ENCODE results near the gene SLC6A7.

DNA sequence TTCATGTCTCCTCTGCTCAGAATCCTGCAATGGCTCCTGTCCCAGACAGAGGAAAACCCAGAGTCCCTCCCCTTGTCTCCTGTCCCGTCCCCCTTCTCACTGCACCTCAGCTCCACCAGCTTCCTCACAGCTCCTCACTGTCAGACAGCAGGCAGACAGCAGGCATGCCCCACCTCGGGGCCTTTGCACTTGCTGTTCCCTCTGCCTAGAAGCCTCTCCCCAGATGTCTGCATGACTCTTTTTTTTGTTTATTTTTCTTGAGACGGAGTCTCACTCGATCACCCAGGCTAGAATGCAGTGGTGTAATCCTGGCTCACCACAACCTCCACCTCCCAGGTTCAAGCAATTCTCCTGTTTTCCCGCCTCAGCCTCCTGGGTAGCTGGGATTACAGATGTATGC is 8.8 kb upstream of the SLC6A7 start:
- TF ChIP-seq, protein P1, sequence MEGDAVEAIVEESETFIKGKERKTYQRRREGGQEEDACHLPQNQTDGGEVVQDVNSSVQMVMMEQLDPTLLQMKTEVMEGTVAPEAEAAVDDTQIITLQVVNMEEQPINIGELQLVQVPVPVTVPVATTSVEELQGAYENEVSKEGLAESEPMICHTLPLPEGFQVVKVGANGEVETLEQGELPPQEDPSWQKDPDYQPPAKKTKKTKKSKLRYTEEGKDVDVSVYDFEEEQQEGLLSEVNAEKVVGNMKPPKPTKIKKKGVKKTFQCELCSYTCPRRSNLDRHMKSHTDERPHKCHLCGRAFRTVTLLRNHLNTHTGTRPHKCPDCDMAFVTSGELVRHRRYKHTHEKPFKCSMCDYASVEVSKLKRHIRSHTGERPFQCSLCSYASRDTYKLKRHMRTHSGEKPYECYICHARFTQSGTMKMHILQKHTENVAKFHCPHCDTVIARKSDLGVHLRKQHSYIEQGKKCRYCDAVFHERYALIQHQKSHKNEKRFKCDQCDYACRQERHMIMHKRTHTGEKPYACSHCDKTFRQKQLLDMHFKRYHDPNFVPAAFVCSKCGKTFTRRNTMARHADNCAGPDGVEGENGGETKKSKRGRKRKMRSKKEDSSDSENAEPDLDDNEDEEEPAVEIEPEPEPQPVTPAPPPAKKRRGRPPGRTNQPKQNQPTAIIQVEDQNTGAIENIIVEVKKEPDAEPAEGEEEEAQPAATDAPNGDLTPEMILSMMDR (IDR thresholded peaks at IDR 0.05) = no peak
- TF ChIP-seq POLR2A (IDR thresholded peaks at IDR 0.05) = no peak
